HUES64 (cell line): ENCODE measurements around the gene LRRC25.
A peak's percentile ranks its signal among the peaks of the same experiment; 100 is the strongest.
"Not testable (repeated sequence)": the region's sequence is repeated elsewhere in the genome, so short reads cannot be mapped to it uniquely, and the experiment has no call there.

Experiments used
- H3K27ac ChIP-seq: 2 replicates; pipeline ENCODE4 v1.7.0; 2013; ENCODE audit warnings: low read depth, low read length, inconsistent platforms
- H3K27me3 ChIP-seq: 2 replicates; pipeline ENCODE4 v1.6.1; 2013; ENCODE audit warnings: mild to moderate bottlenecking, low read length; ENCODE audit not compliant: insufficient read depth
- H3K36me3 ChIP-seq: 2 replicates; pipeline ENCODE4 v1.6.1; 2013; ENCODE audit warnings: mild to moderate bottlenecking, low read length; ENCODE audit not compliant: insufficient read depth
- H3K4me1 ChIP-seq: 2 replicates; pipeline ENCODE4 v1.6.1; 2013; ENCODE audit warnings: mild to moderate bottlenecking, low read length, moderate library complexity; ENCODE audit not compliant: insufficient read depth
- H3K4me3 ChIP-seq: 2 replicates; pipeline ENCODE4 v1.5.1; 2013; ENCODE audit warnings: mild to moderate bottlenecking, low read length, moderate library complexity
- H3K9ac ChIP-seq: 2 replicates; pipeline ENCODE4 v1.6.1; 2013; ENCODE audit warnings: mild to moderate bottlenecking, low read depth, low read length
- H3K9me3 ChIP-seq: 2 replicates; pipeline ENCODE4 v1.6.1; 2013; ENCODE audit warnings: low read depth, low read length; ENCODE audit not compliant: insufficient read depth
- WGBS: fragments of 150-250, 120-280 bp; methylation state at CpG from one replicate; pipeline ENCODE4 v1.1.7; 2013; ENCODE audit warnings: missing lambda C conversion rate; 5-methylcytosine and 5-hydroxymethylcytosine counted together

LRRC25 gene

GRCh38 chr19:18384775-18385174, 12.6 kb downstream of the LRRC25 start:
- WGBS: 93% methylated on average over 7 of the region's 7 CpGs
- Histone ChIP-seq H3K36me3 (no peaks in the 10 kb centered on the region), H3K9ac (no peak overlapping the region), H3K4me1 (peaks cover 6% of the 10 kb centered on the region; the same call in 1 of the 2 replicates), H3K9me3 (no peaks in the 10 kb centered on the region), H3K27me3 (peaks cover 25% of the 10 kb centered on the region), H3K4me3 (no peak overlapping the region), H3K27ac (no peak overlapping the region)

GRCh38 chr19:18383622-18384021, 13.8 kb downstream of the LRRC25 start:
- peaks cover 19% of the 10 kb centered on the region for H3K27me3 ChIP-seq
- not testable (repeated sequence) for H3K9ac ChIP-seq, H3K9me3 ChIP-seq, H3K4me3 ChIP-seq, H3K36me3 ChIP-seq, H3K27ac ChIP-seq, H3K4me1 ChIP-seq
- WGBS: 92% methylated on average over 11 of the region's 11 CpGs

GRCh38 chr19:18380843-18381242, 16.6 kb downstream of the LRRC25 start:
- peaks cover 5% of the 10 kb centered on the region; the same call in 1 of the 2 replicates for H3K4me1 ChIP-seq
- no peak overlapping the region for H3K4me3 ChIP-seq
- no peaks in the 10 kb centered on the region for H3K27me3 ChIP-seq
- H3K36me3 ChIP-seq: no peaks in the 10 kb centered on the region
- no peaks in the 10 kb centered on the region for H3K9me3 ChIP-seq
- 78% methylated on average over 3 of the region's 3 CpGs for WGBS
- no peak overlapping the region for H3K9ac ChIP-seq
- H3K27ac ChIP-seq: no peak overlapping the region

GRCh38 chr19:18379803-18380747, 17.3 kb downstream of the LRRC25 start:
- H3K36me3 ChIP-seq: no peaks in the 10 kb centered on the region
- 83% methylated on average over 22 of the region's 22 CpGs for WGBS

GRCh38 chr19:18377026-18377425, 20.4 kb downstream of the LRRC25 start:
- Histone ChIP-seq H3K27ac (no peak overlapping the region), H3K4me1 (peaks cover 11% of the 10 kb centered on the region; the same call in 1 of the 2 replicates), H3K27me3 (no peaks in the 10 kb centered on the region), H3K9ac (no peak overlapping the region), H3K9me3 (no peaks in the 10 kb centered on the region), H3K36me3 (no peaks in the 10 kb centered on the region), H3K4me3 (no peak overlapping the region)
- 98% methylated on average over 6 of the region's 6 CpGs for WGBS

More at GRCh38 chr19:18379803-18380747, 17.3 kb downstream of the LRRC25 start:
- Histone ChIP-seq H3K9ac (no peak overlapping the region), H3K4me1 (no peaks in the 10 kb centered on the region), H3K27me3 (no peaks in the 10 kb centered on the region), H3K4me3 (no peak overlapping the region), H3K27ac (no peak overlapping the region), H3K9me3 (no peaks in the 10 kb centered on the region)

GRCh38 chr19:18373892-18374629, 23.4 kb downstream of the LRRC25 start:
- 33% methylated on average over 17 of the region's 17 CpGs for WGBS
- H3K27me3 ChIP-seq: no peaks in the 10 kb centered on the region
- peak overlapping the region; percentile 58 for H3K9ac ChIP-seq
- H3K4me1 ChIP-seq: peaks cover 11% of the 10 kb centered on the region; the same call in 1 of the 2 replicates
- H3K4me3 ChIP-seq: no peak overlapping the region
- no peaks in the 10 kb centered on the region for H3K9me3 ChIP-seq
- H3K36me3 ChIP-seq: no peaks in the 10 kb centered on the region
- peak overlapping the region; percentile 85 for H3K27ac ChIP-seq

GRCh38 chr19:18373407-18373891, 24.0 kb downstream of the LRRC25 start:
- H3K27me3 ChIP-seq: no peaks in the 10 kb centered on the region

GRCh38 chr19:18368504-18369222, 28.8 kb downstream of the LRRC25 start:
- Histone ChIP-seq H3K36me3 (peaks cover 2% of the 10 kb centered on the region; the same call in 1 of the 2 replicates), H3K27ac (no peak overlapping the region), H3K9me3 (no peaks in the 10 kb centered on the region), H3K4me3 (no peak overlapping the region), H3K4me1 (peaks cover 8% of the 10 kb centered on the region), H3K9ac (no peak overlapping the region), H3K27me3 (no peaks in the 10 kb centered on the region)
- WGBS: 90% methylated on average over 15 of the region's 15 CpGs

More at GRCh38 chr19:18373407-18373891, 24.0 kb downstream of the LRRC25 start:
- no peaks in the 10 kb centered on the region for H3K36me3 ChIP-seq
- no peak overlapping the region for H3K4me3 ChIP-seq
- peak overlapping the region; percentile 58; the same call in 1 of the 2 replicates for H3K9ac ChIP-seq
- 72% methylated on average over 4 of the region's 4 CpGs for WGBS
- peak overlapping the region; percentile 85 for H3K27ac ChIP-seq
- no peaks in the 10 kb centered on the region for H3K9me3 ChIP-seq
- H3K4me1 ChIP-seq: peaks cover 11% of the 10 kb centered on the region; the same call in 1 of the 2 replicates

- H3K4me3 ChIP-seq: no peak overlapping the region
- H3K9ac ChIP-seq: no peak overlapping the region
- peaks cover 12% of the 10 kb centered on the region; the same call in 1 of the 2 replicates for H3K36me3 ChIP-seq
- H3K4me1 ChIP-seq: peaks cover 7% of the 10 kb centered on the region
- no peaks in the 10 kb centered on the region for H3K9me3 ChIP-seq
- 93% methylated on average over 2 of the region's 2 CpGs for WGBS
- no peaks in the 10 kb centered on the region for H3K27me3 ChIP-seq
- no peak overlapping the region for H3K27ac ChIP-seq
These were observed 31.4 kb downstream of the LRRC25 start for GRCh38 chr19:18366021-18366435.

- H3K9me3 ChIP-seq: no peaks in the 10 kb centered on the region
- H3K27ac ChIP-seq: peak overlapping the region; percentile 56
- no peaks in the 10 kb centered on the region for H3K27me3 ChIP-seq
- H3K9ac ChIP-seq: peak overlapping the region; percentile 57
- peaks cover 14% of the 10 kb centered on the region; the same call in 1 of the 2 replicates for H3K36me3 ChIP-seq
- 71% methylated on average over 15 of the region's 15 CpGs for WGBS
- H3K4me3 ChIP-seq: no peak overlapping the region
- H3K4me1 ChIP-seq: peaks cover 7% of the 10 kb centered on the region
These were observed 32.4 kb downstream of the LRRC25 start for GRCh38 chr19:18364826-18365528.
